ENCODE measurements around the gene MN1. TPM values are rescaled to one million over a fixed set of nuclear protein-coding genes. Genes with fewer than 3 reads are reported as not detected.

Gene MN1
- total RNA-seq, 1 donor, result 55.9 TPM

- H3K4me3 ChIP-seq (ENCODE audit: low read depth, low read length), result no peak overlapping the region
- DNase-seq (ENCODE audit: low read depth), result no peak
- TF ChIP-seq CTCF (IDR thresholded peaks at IDR 0.05; ENCODE audit: insufficient read depth, low read length), result no peak
Measured at GRCh38 chr22:27829620-27830019, 28.1 kb upstream of the MN1 start.

- TF ChIP-seq CTCF (IDR thresholded peaks at IDR 0.05; ENCODE audit: insufficient read depth, low read length), result no peak
- no peak for DNase-seq (ENCODE audit: low read depth)
- no peak overlapping the region for H3K4me3 ChIP-seq (ENCODE audit: low read depth, low read length)
Measured at GRCh38 chr22:27827604-27828587, 26.3 kb upstream of the MN1 start.

- TF ChIP-seq CTCF (IDR thresholded peaks at IDR 0.05; ENCODE audit: insufficient read depth, low read length), result peak; percentile 7
- no peak overlapping the region for H3K4me3 ChIP-seq (ENCODE audit: low read depth, low read length)
- DNase-seq (ENCODE audit: low read depth), result no peak
Measured at GRCh38 chr22:27825174-27825573, 23.6 kb upstream of the MN1 start.

GRCh38 chr22:27823221-27823620 lies 21.7 kb upstream of the MN1 start:
- no peak for TF ChIP-seq CTCF (IDR thresholded peaks at IDR 0.05; ENCODE audit: insufficient read depth, low read length)
- DNase-seq (ENCODE audit: low read depth), result no peak
- no peak overlapping the region for H3K4me3 ChIP-seq (ENCODE audit: low read depth, low read length)

- no peak overlapping the region for H3K4me3 ChIP-seq (ENCODE audit: low read depth, low read length)
- no peak for TF ChIP-seq CTCF (IDR thresholded peaks at IDR 0.05; ENCODE audit: insufficient read depth, low read length)
- DNase-seq (ENCODE audit: low read depth), result no peak
Measured at GRCh38 chr22:27820896-27821866, 19.6 kb upstream of the MN1 start.

GRCh38 chr22:27816552-27816951 lies 15.0 kb upstream of the MN1 start:
- DNase-seq (ENCODE audit: low read depth), result no peak
- H3K4me3 ChIP-seq (ENCODE audit: low read depth, low read length), result no peak overlapping the region
- TF ChIP-seq CTCF (IDR thresholded peaks at IDR 0.05; ENCODE audit: insufficient read depth, low read length), result no peak
